Suprapubic skin (tissue), 4 donors: ENCODE results near the gene PMPCA. TPM values are rescaled to one million over a fixed set of nuclear protein-coding genes. Genes with fewer than 3 reads are reported as not detected.
"Not testable (repeated sequence)": the region's sequence is repeated elsewhere in the genome, so short reads cannot be mapped to it uniquely, and the experiment has no call there.

Experiments
- DNase-seq, 2 donors: peaks; one replicate each; pipeline ENCODE4 v3.0.0-alpha.2; 2019; ENCODE audit warnings: low spot score in 2 of 2
- H3K27ac ChIP-seq: fragments of 200-600 bp; sonication (generic); one replicate; pipeline ENCODE4 v1.5.1; 2019
- H3K27me3 ChIP-seq: fragments of 200-600 bp; sonication (generic); one replicate; pipeline ENCODE4 v1.5.1; 2019
- H3K36me3 ChIP-seq: fragments of 200-600 bp; sonication (generic); one replicate; pipeline ENCODE4 v1.5.1; 2019
- H3K4me1 ChIP-seq: fragments of 200-600 bp; sonication (generic); one replicate; pipeline ENCODE4 v1.5.1; 2019
- H3K4me3 ChIP-seq: fragments of 200-600 bp; sonication (generic); one replicate; pipeline ENCODE4 v1.5.1; 2019; ENCODE audit warnings: mild to moderate bottlenecking
- H3K9me3 ChIP-seq: fragments of 200-600 bp; sonication (generic); one replicate; pipeline ENCODE4 v1.5.1; 2019
- EP300 ChIP-seq: sonication (generic); formaldehyde crosslinking; IDR thresholded peaks from one replicate; pipeline ENCODE4 v1.6.1; 2017; ENCODE audit warnings: antibody characterized with exemption
- POLR2A ChIP-seq, 2 donors: fragments of 450-650 bp; IDR thresholded peaks; one replicate each; pipeline ENCODE4 v1.6.1; 2017; ENCODE audit warnings: antibody characterized with exemption in 2 of 2, mild to moderate bottlenecking in 2 of 2, moderate library complexity in 2 of 2
- POLR2AphosphoS5 ChIP-seq, 3 donors: sonication (generic); formaldehyde crosslinking; IDR thresholded peaks; one replicate each; pipeline ENCODE4 v1.6.1; 2017; ENCODE audit warnings: antibody characterized with exemption in 3 of 3
- WGBS: methylation state at CpG from one replicate; pipeline ENCODE4 v1.1.5; 2018; 5-methylcytosine and 5-hydroxymethylcytosine counted together
- total RNA-seq, 4 donors: library from RNA; depleted of rRNA; stranded (reverse); fragments of >200 nt; gene quantifications; one replicate each; pipeline ENCODE4 v1.1.0, GENCODE V29; 2016
- TF ChIP-seq, protein P1 (sequence below), 2 donors: fragments of 200-600 bp in 1 of 2; fragments of 450-650 bp in 1 of 2; sonication (generic) in 1 of 2; IDR thresholded peaks; one replicate each; pipeline ENCODE4 v1.5.1; 2016 to 2019; ENCODE audit warnings: antibody characterized with exemption in 2 of 2, mild to moderate bottlenecking in 1 of 2, moderate library complexity in 1 of 2

PMPCA gene
- total RNA-seq, 4 donors from 2014 or later = 44.1 to 65.8 (median 63.5) TPM

DNA sequence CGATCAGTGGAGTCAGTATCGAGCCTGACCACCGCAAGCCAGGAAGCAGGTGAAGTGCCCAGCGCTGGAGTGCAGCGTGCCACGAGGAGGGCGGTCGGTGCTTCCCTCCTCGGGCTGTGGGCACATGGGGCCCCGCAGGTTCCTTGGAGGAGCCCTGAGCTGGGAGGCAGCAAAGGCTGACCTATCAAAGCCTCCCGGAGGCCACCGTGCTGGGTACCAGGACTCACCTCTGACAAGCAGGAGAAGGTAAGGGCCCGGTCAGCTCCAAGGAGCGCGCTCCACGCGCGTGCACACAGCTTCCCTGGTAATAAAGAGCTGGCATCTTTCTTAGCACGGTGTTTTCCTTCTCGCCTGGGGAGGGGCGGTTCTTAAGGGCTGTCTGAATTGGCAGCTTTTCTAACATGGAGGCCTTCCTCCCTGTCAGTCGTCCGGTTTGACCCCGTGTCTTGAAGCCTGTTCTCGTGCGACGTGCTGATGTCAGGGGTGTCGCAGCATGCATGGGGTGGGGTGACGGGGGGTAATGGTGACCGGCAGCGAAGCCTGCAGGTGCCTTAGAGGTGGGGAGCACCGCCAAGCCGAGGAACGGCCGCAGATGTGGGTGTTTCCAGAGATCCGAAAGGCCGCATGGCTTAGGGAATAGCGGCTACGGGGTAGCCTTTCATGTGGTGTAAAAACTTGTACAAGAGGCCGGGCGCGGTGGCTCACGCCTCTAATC lies 13.1 kb downstream of the PMPCA start:
- no peak overlapping the region for H3K27ac ChIP-seq
- no peaks in the 10 kb centered on the region for H3K27me3 ChIP-seq
- no peaks in the 10 kb centered on the region for H3K4me1 ChIP-seq
- no peak overlapping the region for H3K4me3 ChIP-seq
- TF ChIP-seq POLR2A (IDR thresholded peaks at IDR 0.05) (no peak), EP300 (no peak), POLR2AphosphoS5 (IDR thresholded peaks at IDR 0.05) (no peak)
- TF ChIP-seq, protein P1, sequence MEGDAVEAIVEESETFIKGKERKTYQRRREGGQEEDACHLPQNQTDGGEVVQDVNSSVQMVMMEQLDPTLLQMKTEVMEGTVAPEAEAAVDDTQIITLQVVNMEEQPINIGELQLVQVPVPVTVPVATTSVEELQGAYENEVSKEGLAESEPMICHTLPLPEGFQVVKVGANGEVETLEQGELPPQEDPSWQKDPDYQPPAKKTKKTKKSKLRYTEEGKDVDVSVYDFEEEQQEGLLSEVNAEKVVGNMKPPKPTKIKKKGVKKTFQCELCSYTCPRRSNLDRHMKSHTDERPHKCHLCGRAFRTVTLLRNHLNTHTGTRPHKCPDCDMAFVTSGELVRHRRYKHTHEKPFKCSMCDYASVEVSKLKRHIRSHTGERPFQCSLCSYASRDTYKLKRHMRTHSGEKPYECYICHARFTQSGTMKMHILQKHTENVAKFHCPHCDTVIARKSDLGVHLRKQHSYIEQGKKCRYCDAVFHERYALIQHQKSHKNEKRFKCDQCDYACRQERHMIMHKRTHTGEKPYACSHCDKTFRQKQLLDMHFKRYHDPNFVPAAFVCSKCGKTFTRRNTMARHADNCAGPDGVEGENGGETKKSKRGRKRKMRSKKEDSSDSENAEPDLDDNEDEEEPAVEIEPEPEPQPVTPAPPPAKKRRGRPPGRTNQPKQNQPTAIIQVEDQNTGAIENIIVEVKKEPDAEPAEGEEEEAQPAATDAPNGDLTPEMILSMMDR (IDR thresholded peaks at IDR 0.05) = no peak
- peaks cover 73% of the 10 kb centered on the region for H3K36me3 ChIP-seq
- H3K9me3 ChIP-seq = no peaks in the 10 kb centered on the region
- peak in 1 of 2 donors; percentile 59 for DNase-seq
- 93% methylated on average over 32 of the region's 43 CpGs for WGBS

- Histone ChIP-seq H3K4me3 (no peak overlapping the region), H3K36me3 (peaks cover 69% of the 10 kb centered on the region), H3K27me3 (no peaks in the 10 kb centered on the region), H3K27ac (no peak overlapping the region), H3K9me3 (no peaks in the 10 kb centered on the region), H3K4me1 (no peaks in the 10 kb centered on the region)
- no peak for TF ChIP-seq POLR2A (IDR thresholded peaks at IDR 0.05)
- no peak for TF ChIP-seq POLR2AphosphoS5 (IDR thresholded peaks at IDR 0.05)
- TF ChIP-seq, protein P1 (IDR thresholded peaks at IDR 0.05) = no peak
- TF ChIP-seq EP300 = no peak
- 80% methylated on average over 15 of the region's 27 CpGs for WGBS
- peak in 1 of 2 donors; percentile 52 for DNase-seq
These were observed 14.4 kb downstream of the PMPCA start for GRCh38 chr9:136424750-136425362.

DNA sequence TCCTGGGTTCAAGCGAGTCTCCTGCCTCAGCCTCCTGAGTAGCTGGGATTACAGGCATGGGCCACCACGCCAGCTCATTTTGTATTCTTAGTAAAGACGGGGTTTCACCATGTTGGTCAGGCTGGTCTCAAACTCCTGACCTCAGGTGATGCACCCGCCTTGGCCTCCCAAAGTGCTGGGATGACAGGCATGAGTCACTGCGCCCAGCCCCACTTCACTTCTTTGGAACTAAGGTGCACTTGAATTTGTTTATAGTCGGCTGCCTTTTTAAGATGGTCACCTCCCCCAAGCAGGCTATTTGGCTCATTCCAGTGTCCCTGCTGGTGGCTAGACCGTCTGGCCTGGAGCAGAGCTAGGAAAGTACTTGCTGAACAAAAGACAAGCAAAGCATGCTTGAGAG lies 14.9 kb downstream of the PMPCA start:
- H3K27ac ChIP-seq, H3K4me3 ChIP-seq, H3K4me1 ChIP-seq, H3K27me3 ChIP-seq, H3K9me3 ChIP-seq, DNase-seq: not testable (repeated sequence)
- 83% methylated on average over 7 of the region's 7 CpGs for WGBS
- H3K36me3 ChIP-seq = peaks cover 69% of the 10 kb centered on the region

GRCh38 chr9:136426787-136427186 lies 16.3 kb downstream of the PMPCA start:
- TF ChIP-seq POLR2A (IDR thresholded peaks at IDR 0.05) = no peak
- 71% methylated on average over 12 of the region's 12 CpGs for WGBS
- no peaks in the 10 kb centered on the region for H3K27me3 ChIP-seq
- no peak overlapping the region for H3K4me3 ChIP-seq
- no peaks in the 10 kb centered on the region for H3K4me1 ChIP-seq
- H3K36me3 ChIP-seq = peaks cover 63% of the 10 kb centered on the region
- H3K27ac ChIP-seq = no peak overlapping the region
- DNase-seq = peak in 1 of 2 donors; percentile 57
- H3K9me3 ChIP-seq = no peaks in the 10 kb centered on the region

DNA sequence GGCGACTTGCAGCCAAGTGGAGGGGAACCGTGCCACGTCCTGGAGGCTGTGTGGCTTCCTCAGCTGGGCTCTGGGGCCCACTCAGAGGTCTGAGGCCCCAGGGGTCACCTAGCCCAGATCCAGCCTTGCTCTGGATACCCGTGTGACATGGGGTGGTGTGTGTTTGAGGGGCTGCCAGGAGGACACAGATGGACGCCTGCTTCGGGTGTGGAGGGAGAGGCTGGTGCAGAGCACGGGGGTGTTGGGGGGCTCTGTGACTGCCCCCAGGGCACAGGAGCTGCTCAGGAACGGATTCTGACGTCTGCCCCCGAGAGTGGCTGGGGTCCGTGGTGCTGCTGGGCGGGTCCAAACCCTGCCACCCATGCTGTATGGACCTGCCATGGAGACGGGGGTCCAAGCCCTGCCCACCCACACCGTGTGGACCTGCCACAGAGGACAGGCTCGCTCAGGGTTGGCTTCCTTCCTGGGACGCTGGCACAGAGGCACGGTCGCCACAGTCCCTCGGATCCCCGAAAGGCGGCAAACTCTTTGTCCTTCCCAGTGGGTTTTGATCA lies 18.7 kb downstream of the PMPCA start:
- Histone ChIP-seq H3K9me3 (no peaks in the 10 kb centered on the region), H3K4me1 (no peaks in the 10 kb centered on the region), H3K27me3 (no peaks in the 10 kb centered on the region), H3K36me3 (peaks cover 56% of the 10 kb centered on the region), H3K27ac (no peak overlapping the region), H3K4me3 (no peak overlapping the region)
- 83% methylated on average over 8 of the region's 21 CpGs for WGBS
- no peak for TF ChIP-seq EP300
- TF ChIP-seq POLR2A (IDR thresholded peaks at IDR 0.05) = no peak
- TF ChIP-seq, protein P1 (IDR thresholded peaks at IDR 0.05) = no peak
- no peak for TF ChIP-seq POLR2AphosphoS5 (IDR thresholded peaks at IDR 0.05)
- DNase-seq = no peak

DNA sequence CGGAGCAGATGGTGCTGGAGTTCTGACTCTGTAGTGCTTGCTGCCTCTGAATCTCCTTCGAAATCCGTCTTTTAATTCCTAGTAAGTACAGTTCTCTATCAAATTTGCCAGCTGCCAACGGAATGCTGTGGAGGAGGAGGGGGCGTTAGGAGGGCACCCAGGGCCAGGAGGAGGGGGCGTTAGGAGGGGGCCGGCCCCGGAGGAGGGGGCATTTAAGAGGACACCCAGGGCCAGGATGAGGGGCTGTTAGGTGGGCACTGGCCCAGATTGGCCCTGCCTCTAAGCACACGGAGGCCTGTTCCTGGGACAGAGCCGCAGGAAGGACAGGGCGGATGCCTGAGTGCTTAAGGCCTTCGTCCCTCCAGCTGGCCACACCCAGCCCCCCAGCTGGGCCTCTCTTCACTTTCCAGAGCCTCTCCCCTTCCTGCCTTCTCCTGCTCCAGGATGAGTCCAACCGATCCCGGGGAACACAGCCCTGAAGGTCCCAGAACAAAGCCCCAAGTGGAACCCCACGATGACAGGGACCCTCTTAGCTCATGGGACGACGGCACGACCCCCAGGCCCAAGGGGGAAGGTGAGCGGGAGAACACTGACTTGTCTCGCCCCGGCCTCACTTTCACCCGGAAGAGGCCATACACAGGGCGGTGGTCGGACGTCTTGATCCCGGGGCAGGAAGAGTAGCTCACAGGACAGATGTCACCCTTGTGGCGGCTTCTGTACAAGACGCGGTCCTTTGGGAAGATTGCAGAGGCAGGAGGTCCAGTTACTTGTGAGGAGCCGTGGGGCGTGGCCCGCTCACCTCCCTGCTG lies 19.4 kb downstream of the PMPCA start:
- TF ChIP-seq POLR2A (IDR thresholded peaks at IDR 0.05) = no peak
- TF ChIP-seq, protein P1 (IDR thresholded peaks at IDR 0.05) = no peak
- TF ChIP-seq EP300 = no peak
- TF ChIP-seq POLR2AphosphoS5 (IDR thresholded peaks at IDR 0.05) = no peak
- no peaks in the 10 kb centered on the region for H3K4me1 ChIP-seq
- WGBS = 75% methylated on average over 15 of the region's 32 CpGs
- no peak for DNase-seq
- H3K27me3 ChIP-seq = no peaks in the 10 kb centered on the region
- H3K4me3 ChIP-seq = no peak overlapping the region
- H3K36me3 ChIP-seq = peaks cover 50% of the 10 kb centered on the region
- no peak overlapping the region for H3K27ac ChIP-seq
- H3K9me3 ChIP-seq = no peaks in the 10 kb centered on the region
